HepG2 (cell line): ENCODE results near the gene LRRC34. TPM values are rescaled to one million over a fixed set of nuclear protein-coding genes. Genes with fewer than 3 reads are reported as not detected.
A peak's percentile ranks its signal among the peaks of the same experiment; 100 is the strongest.

Source experiments
- DMAP1 ChIP-seq: IDR thresholded peaks from 2 replicates; pipeline ENCODE4 v1.6.1; 2016
- EHMT2 ChIP-seq: fragments of 200-600 bp; sonication (generic); IDR thresholded peaks from 2 replicates; pipeline ENCODE4 v1.7.0; 2017; ENCODE audit warnings: antibody characterized with exemption, low read depth, low read length, borderline replicate concordance
- FOSL1 ChIP-seq: sonication (generic); formaldehyde crosslinking; IDR thresholded peaks from 2 replicates; pipeline ENCODE4 v1.9.0; 2021; ENCODE audit warnings: missing genetic modification reagents, borderline replicate concordance
- HCFC1 ChIP-seq: fragments of 150-350 bp; IDR thresholded peaks from 2 replicates; pipeline ENCODE4 v1.6.1; 2014; ENCODE audit warnings: low read depth, low read length
- HOXA7 ChIP-seq: sonication (generic); formaldehyde crosslinking; IDR thresholded peaks from 2 replicates; pipeline ENCODE4 v1.8.1; 2022; ENCODE audit warnings: mild to moderate bottlenecking, missing genetic modification reagents, moderate library complexity
- KMT2A ChIP-seq: sonication (generic); formaldehyde crosslinking; IDR thresholded peaks from 2 replicates; pipeline ENCODE4 v1.4.0; 2020; ENCODE audit warnings: missing genetic modification reagents
- NFATC3 ChIP-seq: sonication (generic); formaldehyde crosslinking; IDR thresholded peaks from 2 replicates; pipeline ENCODE4 v1.5.1; 2020; ENCODE audit warnings: mild to moderate bottlenecking, missing genetic modification reagents
- NKX3-1 ChIP-seq: sonication (generic); formaldehyde crosslinking; IDR thresholded peaks from 2 replicates; pipeline ENCODE4 v1.5.0; 2020; ENCODE audit warnings: missing genetic modification reagents
- NPAS2 ChIP-seq: sonication (generic); formaldehyde crosslinking; IDR thresholded peaks from 2 replicates; pipeline ENCODE4 v1.8.0; 2022; ENCODE audit warnings: mild to moderate bottlenecking, missing genetic modification reagents, borderline replicate concordance
- POLR2AphosphoS5 ChIP-seq: IDR thresholded peaks from 2 replicates; pipeline ENCODE4 v1.6.1; 2012; ENCODE audit warnings: low read depth, low read length
- RELA ChIP-seq: sonication (generic); formaldehyde crosslinking; IDR thresholded peaks from 2 replicates; pipeline ENCODE4 v1.4.0; 2020; ENCODE audit warnings: missing genetic modification reagents
- SMAD9 ChIP-seq: sonication (generic); formaldehyde crosslinking; IDR thresholded peaks from 2 replicates; pipeline ENCODE4 v1.5.1; 2020; ENCODE audit warnings: mild to moderate bottlenecking, missing genetic modification reagents
- SMYD3 ChIP-seq: sonication (generic); formaldehyde crosslinking; IDR thresholded peaks from 2 replicates; pipeline ENCODE4 v1.8.1; 2023; ENCODE audit warnings: mild to moderate bottlenecking, missing genetic modification reagents
- YEATS2 ChIP-seq: sonication (generic); formaldehyde crosslinking; IDR thresholded peaks from 2 replicates; pipeline ENCODE4 v1.4.0; 2020; ENCODE audit warnings: missing genetic modification reagents, borderline replicate concordance
- ZBTB38 ChIP-seq: sonication (generic); formaldehyde crosslinking; IDR thresholded peaks from 2 replicates; pipeline ENCODE4 v1.5.1; 2020; ENCODE audit warnings: mild to moderate bottlenecking, missing genetic modification reagents
- ZIK1 ChIP-seq: sonication (generic); formaldehyde crosslinking; IDR thresholded peaks from 2 replicates; pipeline ENCODE4 v1.5.0; 2020; ENCODE audit warnings: mild to moderate bottlenecking, low read depth, missing genetic modification reagents, borderline replicate concordance
- ZMYM4 ChIP-seq: sonication (generic); formaldehyde crosslinking; IDR thresholded peaks from 2 replicates; pipeline ENCODE4 v1.8.1; 2023; ENCODE audit warnings: mild to moderate bottlenecking, missing genetic modification reagents
- ZNF136 ChIP-seq: sonication (generic); formaldehyde crosslinking; IDR thresholded peaks from 2 replicates; pipeline ENCODE4 v1.8.1; 2022; ENCODE audit warnings: low read depth, mild to moderate bottlenecking, moderate library complexity, missing genetic modification reagents
- ZNF205 ChIP-seq: IDR thresholded peaks from 2 replicates; pipeline ENCODE4 v1.6.1; 2018; ENCODE audit warnings: missing biosample characterization, missing genetic modification reagents
- ZNF326 ChIP-seq: sonication (generic); formaldehyde crosslinking; IDR thresholded peaks from 2 replicates; pipeline ENCODE4 v1.4.0; 2020; ENCODE audit warnings: missing genetic modification reagents, borderline replicate concordance
- ZNF678 ChIP-seq: sonication (generic); formaldehyde crosslinking; IDR thresholded peaks from 2 replicates; pipeline ENCODE4 v1.4.0; 2020; ENCODE audit warnings: mild to moderate bottlenecking, missing genetic modification reagents
- ZNF768 ChIP-seq: sonication (generic); formaldehyde crosslinking; IDR thresholded peaks from 2 replicates; pipeline ENCODE4 v1.4.0; 2020; ENCODE audit warnings: missing genetic modification reagents
- ZNF790 ChIP-seq: sonication (generic); formaldehyde crosslinking; IDR thresholded peaks from 2 replicates; pipeline ENCODE4 v1.8.0; 2022; ENCODE audit warnings: missing genetic modification reagents, mild to moderate bottlenecking, borderline replicate concordance
- ZSCAN21 ChIP-seq: sonication (generic); formaldehyde crosslinking; IDR thresholded peaks from 2 replicates; pipeline ENCODE4 v1.8.0; 2022; ENCODE audit warnings: mild to moderate bottlenecking, missing genetic modification reagents, moderate library complexity, borderline replicate concordance
- polyA plus RNA-seq, 8 experiments: library from polyadenylated mRNA; depleted of rRNA in 3 of 8; stranded (reverse) in 7 of 8; unstranded in 1 of 8; fragments of >200 nt; fragmentation: Illumina TruSeq in 4 of 8; extraction: Trizol in 4 of 8; gene quantifications; 2 replicates each; pipeline versions ENCODE4 v1.2.1 to v1.2.3, GENCODE V29; 2011 to 2016; ENCODE audit warnings: low read depth in 4 of 8, missing spikeins in 1 of 8, mixed read lengths in 1 of 8; ENCODE audit not compliant: insufficient read depth in 1 of 8
- total RNA-seq, 5 experiments: library from RNA; depleted of rRNA; stranded (reverse); fragments of >200 nt; fragmentation: Illumina TruSeq; extraction: Trizol; gene quantifications; 2 replicates each; pipeline ENCODE4 v1.2.3, GENCODE V29; 2016; ENCODE audit warnings: low read depth in 1 of 5
- TF ChIP-seq, protein P1 (sequence below): sonication (generic); formaldehyde crosslinking; IDR thresholded peaks from 2 replicates; pipeline ENCODE4 v1.4.0; 2020; ENCODE audit warnings: missing genetic modification reagents

The LRRC34 gene
- total and polyA plus RNA-seq, 2 of the 13 experiments (the other 11 are each of a cell fraction or from before 2014, with no cell fraction given): not detected

DNA sequence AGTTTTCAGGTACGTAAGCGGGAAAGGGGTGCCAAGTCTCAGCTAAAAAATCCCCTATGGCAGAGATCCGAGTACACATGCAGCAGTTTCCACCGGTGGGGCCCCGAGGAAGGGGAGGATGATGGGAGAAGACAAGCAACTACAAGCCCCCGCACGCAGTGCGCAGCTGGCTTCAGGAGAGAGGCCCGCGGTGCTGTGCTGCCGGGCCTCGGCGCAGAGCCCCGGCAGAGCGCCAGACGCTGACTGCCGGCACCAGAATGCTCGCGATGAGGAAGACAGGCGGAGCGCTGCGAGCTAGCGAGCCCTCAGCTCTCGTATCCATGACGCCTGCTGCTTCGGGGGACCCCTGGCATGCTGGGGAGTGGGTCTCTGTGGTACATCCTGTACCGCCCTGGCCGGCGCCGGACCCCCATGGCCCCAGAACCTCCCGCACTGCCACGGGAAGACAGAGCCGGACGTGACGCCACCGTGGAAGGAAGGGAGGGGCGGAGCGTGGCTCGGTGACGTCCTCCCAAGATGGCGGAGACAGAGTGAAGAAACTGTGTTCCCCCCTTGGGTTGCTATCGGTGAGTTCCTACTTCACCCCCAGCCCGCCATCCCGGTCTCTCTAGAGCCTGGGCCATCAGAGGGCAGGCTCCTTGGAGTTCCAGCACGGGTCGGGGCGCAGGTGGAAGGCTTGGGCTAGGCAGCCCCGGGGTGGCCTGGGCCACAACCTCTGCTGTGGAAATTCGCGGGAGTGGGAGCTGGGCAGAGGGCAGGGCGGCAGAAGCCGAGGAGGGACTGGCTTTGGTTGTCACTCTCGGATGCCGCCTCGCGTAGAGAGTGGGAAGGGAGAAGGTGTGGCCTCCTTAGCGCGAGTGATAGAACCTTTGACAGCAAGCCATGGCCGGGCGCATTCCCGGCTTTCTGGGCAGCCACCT is 39.5 kb downstream of the LRRC34 start, which contains the start of gene MYNN (continued):
- TF ChIP-seq RELA: 0 out of 2 replicates have a peak, but pooled peaks have one; percentile 34
- TF ChIP-seq EHMT2: no peak
- TF ChIP-seq NFATC3 (CRISPR knock-in tag): no peak; the same call in 1 of the 2 replicates
- TF ChIP-seq ZIK1 (CRISPR knock-in tag): peak; percentile 80
- peak; percentile 85 for TF ChIP-seq YEATS2 (CRISPR knock-in tag)
- TF ChIP-seq ZNF326 (CRISPR knock-in tag): no peak
- peak; percentile 44; the same call in 1 of the 2 replicates for TF ChIP-seq ZNF768
- peak; percentile 73; the same call in 1 of the 2 replicates for TF ChIP-seq NKX3-1 (CRISPR knock-in tag)
- no peak for TF ChIP-seq ZNF136 (CRISPR knock-in tag)
- TF ChIP-seq FOSL1: peak; percentile 35; the same call in 1 of the 2 replicates
- TF ChIP-seq ZNF678 (CRISPR knock-in tag): peak; percentile 96; the same call in 1 of the 2 replicates
- TF ChIP-seq HCFC1: no peak
- 0 out of 2 replicates have a peak, but pooled peaks have one; percentile 58 for TF ChIP-seq ZNF790 (CRISPR knock-in tag)
- no peak for TF ChIP-seq SMYD3
- peak; percentile 85 for TF ChIP-seq ZNF205 (CRISPR knock-in tag)
- peak; percentile 73; the same call in 1 of the 2 replicates for TF ChIP-seq KMT2A (CRISPR knock-in tag)
- peak; percentile 86; the same call in 1 of the 2 replicates for TF ChIP-seq DMAP1 (CRISPR knock-in tag)
- TF ChIP-seq ZBTB38 (CRISPR knock-in tag): 0 out of 2 replicates have a peak, but pooled peaks have one; percentile 64
- no peak for TF ChIP-seq SMAD9 (CRISPR knock-in tag)
- TF ChIP-seq ZSCAN21 (CRISPR knock-in tag): peak; percentile 82
- TF ChIP-seq HOXA7 (CRISPR knock-in tag): no peak
- TF ChIP-seq ZMYM4 (CRISPR knock-in tag): peak; percentile 73
- TF ChIP-seq POLR2AphosphoS5: peak; percentile 94
- no peak for TF ChIP-seq NPAS2
- TF ChIP-seq, protein P1, sequence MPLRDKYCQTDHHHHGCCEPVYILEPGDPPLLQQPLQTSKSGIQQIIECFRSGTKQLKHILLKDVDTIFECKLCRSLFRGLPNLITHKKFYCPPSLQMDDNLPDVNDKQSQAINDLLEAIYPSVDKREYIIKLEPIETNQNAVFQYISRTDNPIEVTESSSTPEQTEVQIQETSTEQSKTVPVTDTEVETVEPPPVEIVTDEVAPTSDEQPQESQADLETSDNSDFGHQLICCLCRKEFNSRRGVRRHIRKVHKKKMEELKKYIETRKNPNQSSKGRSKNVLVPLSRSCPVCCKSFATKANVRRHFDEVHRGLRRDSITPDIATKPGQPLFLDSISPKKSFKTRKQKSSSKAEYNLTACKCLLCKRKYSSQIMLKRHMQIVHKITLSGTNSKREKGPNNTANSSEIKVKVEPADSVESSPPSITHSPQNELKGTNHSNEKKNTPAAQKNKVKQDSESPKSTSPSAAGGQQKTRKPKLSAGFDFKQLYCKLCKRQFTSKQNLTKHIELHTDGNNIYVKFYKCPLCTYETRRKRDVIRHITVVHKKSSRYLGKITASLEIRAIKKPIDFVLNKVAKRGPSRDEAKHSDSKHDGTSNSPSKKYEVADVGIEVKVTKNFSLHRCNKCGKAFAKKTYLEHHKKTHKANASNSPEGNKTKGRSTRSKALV (CRISPR knock-in tag): peak; percentile 40; the same call in 1 of the 2 replicates
